ENCODE results near the gene OCEL1.

OCEL1 gene

GRCh38 chr19:17263712-17264640, 38.0 kb downstream of the OCEL1 start:
- H3K4me1 Mint-ChIP-seq: peaks cover 14% of the 10 kb centered on the region
- peak overlapping the region; percentile 43 to 69 (median 49) for H3K27ac Mint-ChIP-seq
- TF ChIP-seq, protein P1, sequence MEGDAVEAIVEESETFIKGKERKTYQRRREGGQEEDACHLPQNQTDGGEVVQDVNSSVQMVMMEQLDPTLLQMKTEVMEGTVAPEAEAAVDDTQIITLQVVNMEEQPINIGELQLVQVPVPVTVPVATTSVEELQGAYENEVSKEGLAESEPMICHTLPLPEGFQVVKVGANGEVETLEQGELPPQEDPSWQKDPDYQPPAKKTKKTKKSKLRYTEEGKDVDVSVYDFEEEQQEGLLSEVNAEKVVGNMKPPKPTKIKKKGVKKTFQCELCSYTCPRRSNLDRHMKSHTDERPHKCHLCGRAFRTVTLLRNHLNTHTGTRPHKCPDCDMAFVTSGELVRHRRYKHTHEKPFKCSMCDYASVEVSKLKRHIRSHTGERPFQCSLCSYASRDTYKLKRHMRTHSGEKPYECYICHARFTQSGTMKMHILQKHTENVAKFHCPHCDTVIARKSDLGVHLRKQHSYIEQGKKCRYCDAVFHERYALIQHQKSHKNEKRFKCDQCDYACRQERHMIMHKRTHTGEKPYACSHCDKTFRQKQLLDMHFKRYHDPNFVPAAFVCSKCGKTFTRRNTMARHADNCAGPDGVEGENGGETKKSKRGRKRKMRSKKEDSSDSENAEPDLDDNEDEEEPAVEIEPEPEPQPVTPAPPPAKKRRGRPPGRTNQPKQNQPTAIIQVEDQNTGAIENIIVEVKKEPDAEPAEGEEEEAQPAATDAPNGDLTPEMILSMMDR (IDR thresholded peaks at IDR 0.05; ENCODE audit: unreplicated experiment in 3 of 3): no peak
- H3K27me3 Mint-ChIP-seq (ENCODE audit: low read depth): no peaks in the 10 kb centered on the region
- H3K4me3 Mint-ChIP-seq: peak overlapping the region in 1 of 3 experiments; percentile 52
- no peaks in the 10 kb centered on the region for H3K9me3 Mint-ChIP-seq
- peaks cover 7% of the 10 kb centered on the region for H3K36me3 Mint-ChIP-seq (ENCODE audit: low read depth)

DNA sequence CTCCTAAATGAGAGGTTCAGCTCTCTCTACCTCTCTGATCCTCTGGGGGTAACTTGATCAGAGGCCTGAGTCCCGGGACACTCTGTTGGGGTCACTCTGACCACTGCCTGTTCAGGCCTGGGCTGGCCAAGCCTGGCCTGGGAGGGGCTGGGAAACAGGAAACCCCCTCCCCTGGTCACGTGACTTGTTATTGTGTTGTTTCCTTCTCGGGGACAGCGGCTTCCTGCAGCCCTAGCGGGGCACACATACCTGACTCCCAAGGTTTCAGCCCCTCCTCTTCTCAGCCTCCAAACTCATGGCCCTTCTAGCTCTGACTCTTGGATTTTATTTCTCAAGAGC, 38.6 kb downstream of the OCEL1 start, which contains the start of gene USHBP1:
USHBP1 (minus strand) TSS at position 105 of the 339 bp plus-strand sequence. CDS start 446 bp downstream, outside the sequence.
- Mint-ChIP-seq H3K27ac (peak within 1 kb of the TSS; percentile 43 to 69 (median 49)), H3K27me3 (ENCODE audit: low read depth) (no peaks in the 10 kb centered on the region), H3K4me3 (peak within 1 kb of the TSS in 1 of 3 experiments; percentile 52), H3K4me1 (peaks cover 14% of the 10 kb centered on the region), H3K9me3 (no peaks in the 10 kb centered on the region), H3K36me3 (ENCODE audit: low read depth) (peaks cover 7% of the 10 kb centered on the region)
- TF ChIP-seq, protein P1 (IDR thresholded peaks at IDR 0.05; ENCODE audit: unreplicated experiment in 3 of 3): no peak

GRCh38 chr19:17266026-17266425, 40.0 kb downstream of the OCEL1 start:
- Mint-ChIP-seq H3K4me3 (no peak overlapping the region), H3K4me1 (peaks cover 14% of the 10 kb centered on the region), H3K9me3 (no peaks in the 10 kb centered on the region), H3K36me3 (ENCODE audit: low read depth) (peaks cover 13% of the 10 kb centered on the region), H3K27me3 (ENCODE audit: low read depth) (no peaks in the 10 kb centered on the region), H3K27ac (no peak overlapping the region)
- TF ChIP-seq, protein P1 (IDR thresholded peaks at IDR 0.05; ENCODE audit: unreplicated experiment in 3 of 3): no peak

DNA sequence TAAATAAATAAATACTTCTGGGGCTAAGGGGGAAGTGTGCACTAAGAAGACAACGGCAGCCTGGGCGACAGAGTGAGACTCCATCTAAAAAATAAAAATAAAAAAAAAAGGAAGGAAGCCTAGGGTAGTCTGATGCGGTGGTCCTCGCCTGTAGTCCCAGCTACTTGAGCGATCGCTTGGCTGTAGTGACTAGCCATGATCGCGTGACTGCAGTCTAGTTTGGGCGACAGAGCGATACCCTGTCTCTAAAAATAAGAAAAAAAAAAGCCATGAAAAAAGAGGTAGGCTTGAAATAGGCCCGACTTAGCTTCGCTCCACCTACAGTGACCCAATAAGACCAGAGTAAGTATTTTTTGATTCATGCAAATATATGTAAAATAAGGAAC, 40.6 kb downstream of the OCEL1 start:
- Mint-ChIP-seq H3K36me3 (ENCODE audit: low read depth) (peaks cover 18% of the 10 kb centered on the region), H3K4me1 (peaks cover 14% of the 10 kb centered on the region), H3K9me3 (no peaks in the 10 kb centered on the region), H3K4me3 (peak overlapping the region; percentile 84 to 86 (median 85)), H3K27me3 (ENCODE audit: low read depth) (no peaks in the 10 kb centered on the region), H3K27ac (peak overlapping the region; percentile 15 to 74 (median 61))
- TF ChIP-seq, protein P1 (IDR thresholded peaks at IDR 0.05; ENCODE audit: unreplicated experiment in 3 of 3): no peak

DNA sequence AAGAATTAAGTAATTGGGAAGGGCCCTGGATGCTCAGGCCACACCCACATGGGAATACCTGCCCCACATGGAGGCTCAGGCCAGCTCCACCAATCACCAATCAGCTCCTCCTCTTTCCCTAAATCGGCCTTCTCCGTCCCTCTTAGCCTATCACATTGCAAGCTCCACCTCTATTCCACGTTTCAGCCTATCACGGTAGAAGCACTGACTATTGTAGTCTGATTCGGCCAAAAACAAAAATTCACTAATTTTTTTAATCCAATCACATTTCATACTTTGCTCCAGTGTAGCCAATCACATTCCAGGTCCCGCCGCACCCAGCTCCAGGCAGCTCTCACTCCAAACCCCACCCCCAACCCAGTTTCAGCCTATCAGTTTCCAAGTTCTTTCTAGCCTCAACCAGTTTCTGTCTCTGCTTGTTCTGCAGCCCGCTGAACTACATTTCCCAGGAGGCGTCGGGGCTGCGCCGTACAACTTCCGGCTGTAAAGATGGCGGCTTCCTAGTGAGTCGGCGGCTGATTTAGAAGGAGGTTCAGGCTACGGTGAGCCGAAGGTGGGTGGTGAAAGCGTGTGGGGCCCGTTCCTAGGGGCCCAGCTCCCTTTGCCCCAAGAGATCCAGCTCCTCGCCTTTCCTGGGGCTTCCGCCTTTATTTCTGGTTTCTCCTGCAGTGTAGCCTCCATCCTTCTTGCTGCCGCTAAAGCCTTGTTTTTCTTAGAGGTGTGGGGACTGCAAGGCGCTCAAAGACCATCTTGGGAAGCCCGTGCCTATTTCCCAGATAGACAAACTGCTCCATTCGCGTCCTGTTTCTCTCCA, 41.2 kb downstream of the OCEL1 start, which contains the start of gene BABAM1:
BABAM1 (plus strand) TSS at position 469 of the 814 bp plus-strand sequence. CDS start 1,364 bp downstream, outside the sequence.
- H3K4me3 Mint-ChIP-seq: peak within 1 kb of the TSS; percentile 84 to 86 (median 85)
- TF ChIP-seq, protein P1 (IDR thresholded peaks at IDR 0.05; ENCODE audit: unreplicated experiment in 3 of 3): no peak
- peak within 1 kb of the TSS; percentile 15 to 74 (median 61) for H3K27ac Mint-ChIP-seq
- H3K27me3 Mint-ChIP-seq (ENCODE audit: low read depth): no peaks in the 10 kb centered on the region
- peaks cover 14% of the 10 kb centered on the region for H3K4me1 Mint-ChIP-seq
- no peaks in the 10 kb centered on the region for H3K9me3 Mint-ChIP-seq
- H3K36me3 Mint-ChIP-seq (ENCODE audit: low read depth): peaks cover 20% of the 10 kb centered on the region
